ENCODE data around the gene CCDC138.

The CCDC138 gene

DNA sequence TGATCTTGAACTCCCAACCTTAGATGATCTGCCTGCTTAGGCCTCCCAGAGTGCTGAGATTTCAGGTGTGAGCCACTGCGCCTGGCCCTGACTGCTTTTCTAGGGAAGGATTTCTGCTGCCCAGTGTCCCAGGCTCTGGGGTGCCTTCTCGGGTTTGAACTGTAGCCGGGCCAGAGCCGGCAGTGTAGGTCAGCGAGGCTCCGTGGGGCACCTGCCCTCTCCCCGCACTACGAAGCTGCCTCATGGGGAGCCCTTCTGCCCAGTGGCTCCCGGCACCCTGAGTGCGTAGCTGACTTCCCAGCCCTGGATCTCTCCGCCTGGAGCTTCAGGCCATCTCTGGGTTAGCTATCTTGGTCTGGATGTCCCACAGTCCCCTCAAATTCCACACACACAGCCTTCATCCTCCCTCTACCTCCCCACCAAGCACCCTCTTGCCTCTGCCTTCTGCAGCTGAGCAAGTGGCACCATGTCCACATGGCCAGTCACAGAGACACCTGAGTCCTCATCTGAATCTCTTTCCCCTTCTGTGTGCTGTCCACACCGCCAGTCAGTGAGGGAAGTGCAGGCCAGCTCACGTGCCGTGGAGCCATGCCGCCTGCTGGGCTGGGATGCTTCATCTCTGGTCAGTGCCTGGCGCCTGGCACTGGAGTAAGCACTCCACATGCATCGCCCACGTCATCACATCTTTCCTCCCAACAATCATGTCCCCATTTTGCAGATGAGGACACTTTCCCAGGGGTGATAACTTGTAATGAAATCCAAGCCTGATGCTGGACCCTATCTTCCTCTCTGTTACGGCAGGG lies 133.2 kb downstream of the CCDC138 start:
- DNase-seq, result no peak

DNA sequence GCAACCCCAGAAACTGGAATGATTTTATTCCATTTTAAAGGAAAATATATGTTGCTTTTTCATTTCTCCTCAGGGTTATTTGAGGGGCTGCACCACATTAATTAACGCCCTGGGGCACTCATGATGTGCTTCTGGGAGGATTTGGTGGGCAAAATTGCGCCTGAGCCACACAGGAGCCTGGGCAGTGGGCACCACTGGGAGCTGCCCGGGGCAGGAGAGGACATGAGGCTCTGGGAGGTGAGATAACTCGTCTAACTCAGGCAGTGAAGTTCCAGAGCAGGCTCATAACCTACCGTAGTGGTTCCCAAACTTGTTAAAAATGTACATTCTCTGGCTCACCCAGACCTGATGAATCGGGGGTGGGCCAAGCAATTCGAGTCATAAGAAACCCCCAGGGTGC lies 134.1 kb downstream of the CCDC138 start:
- DNase-seq, result no peak

- DNase-seq, result no peak
Observed at GRCh38 chr2:108921096-108922030, 134.8 kb downstream of the CCDC138 start.

GRCh38 chr2:108922141-108922915 lies 135.8 kb downstream of the CCDC138 start:
- peak; percentile 11 for DNase-seq

- no peak for DNase-seq
Observed at GRCh38 chr2:108923019-108923700, 136.6 kb downstream of the CCDC138 start.

DNA sequence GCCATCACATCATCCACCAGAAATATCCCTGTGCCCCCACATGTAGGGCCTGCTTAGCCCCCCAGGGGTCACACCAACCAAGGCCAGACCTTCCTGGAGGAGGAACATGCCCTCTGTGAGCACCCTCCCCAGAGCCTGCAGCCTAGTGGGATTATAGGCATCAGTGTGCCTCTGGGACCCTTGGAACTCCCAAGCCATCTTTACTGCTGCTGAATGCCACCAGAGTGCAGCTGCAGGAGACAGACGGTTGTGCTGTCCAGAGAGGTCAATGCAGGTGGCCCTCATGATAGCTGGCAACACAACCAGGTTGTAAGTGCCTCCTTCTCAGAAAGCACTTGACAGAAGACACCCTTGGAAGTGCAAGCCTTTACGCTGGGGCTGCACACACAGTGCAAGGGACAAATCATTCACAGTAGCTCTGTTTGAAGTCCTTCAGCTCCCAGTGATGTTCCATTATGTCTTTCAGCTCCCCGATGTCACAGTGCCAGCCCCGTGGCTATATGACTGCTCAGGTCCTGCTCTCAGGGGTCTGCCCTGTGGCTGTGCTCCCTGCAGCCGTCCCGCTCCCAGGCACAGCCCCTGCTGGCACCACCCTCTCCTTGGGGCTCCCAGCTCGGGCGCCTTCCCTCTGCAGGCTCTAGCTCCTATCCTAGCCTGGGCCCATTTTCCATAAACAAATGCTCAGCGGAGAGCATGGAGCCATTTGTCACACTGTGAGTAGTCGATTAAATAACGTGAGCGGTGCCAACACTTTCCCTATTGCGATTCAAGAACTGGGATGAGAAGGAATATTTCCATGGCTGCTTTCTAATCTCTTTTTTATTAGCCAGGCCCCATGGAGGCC lies 137.4 kb downstream of the CCDC138 start:
- DNase-seq, result no peak

- no peak for DNase-seq
Observed at GRCh38 chr2:108924580-108925251, 138.1 kb downstream of the CCDC138 start.

DNA sequence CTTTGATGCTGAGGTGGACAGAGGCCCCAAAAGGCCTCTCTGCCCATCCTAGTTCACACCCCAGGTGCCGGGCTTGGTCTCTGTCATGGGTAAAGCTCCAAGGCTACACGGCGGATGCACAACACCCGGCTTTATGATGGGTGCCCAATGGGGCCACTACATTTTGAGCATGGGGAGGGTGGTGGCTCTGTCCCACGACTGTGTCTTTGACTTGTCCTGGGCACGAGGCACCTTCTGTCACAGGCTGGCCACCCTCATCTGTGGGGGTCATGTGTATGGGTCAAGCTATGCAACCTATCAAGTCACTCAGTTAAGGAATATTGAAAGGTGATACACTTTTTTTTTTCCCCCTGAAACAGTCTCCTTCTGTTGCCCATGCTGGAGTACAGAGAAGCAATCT lies 138.7 kb downstream of the CCDC138 start:
- DNase-seq, result no peak

- DNase-seq, result no peak
Observed at GRCh38 chr2:108925735-108926134, 139.2 kb downstream of the CCDC138 start.

Measured in NCI-H1694 treated with DMSO at 0.1 percent for 48 hours (cell line).